Brain microvascular endothelial cell (primary cell): ENCODE results near the gene LDLRAD3.

ENCODE experiments used
- DNase-seq: peaks from one replicate; pipeline ENCODE4 v3.0.0-alpha.2; 2020
- H3K27ac ChIP-seq: fragments of 250-450 bp; sonication (Bioruptor Pico); 2 replicates; pipeline ENCODE4 v1.5.1; 2020; ENCODE audit warnings: mild to moderate bottlenecking, moderate library complexity
- H3K27me3 ChIP-seq: fragments of 250-450 bp; sonication (Bioruptor Pico); replicated peaks from 2 replicates; pipeline ENCODE4 v1.5.1; 2020; ENCODE audit warnings: mild to moderate bottlenecking
- H3K36me3 ChIP-seq: fragments of 250-450 bp; sonication (Bioruptor Pico); replicated peaks from 2 replicates; pipeline ENCODE4 v1.5.1; 2020; ENCODE audit warnings: mild to moderate bottlenecking
- H3K4me3 ChIP-seq: 2 replicates; pipeline ENCODE4 v1.5.1; 2011; ENCODE audit warnings: low read depth, mild to moderate bottlenecking, control low read depth, low read length, moderate library complexity
- in situ Hi-C: cut with HindIII; loops from 2 replicates; pipeline ENCODE4 v1.10.0; 2017; ENCODE audit warnings: low sequenced_read_pairs, low pct_ligation_motif_present
- TF ChIP-seq, protein P1 (sequence below): IDR thresholded peaks from 2 replicates; pipeline ENCODE4 v1.5.1; 2011; ENCODE audit warnings: low read depth, mild to moderate bottlenecking, moderate library complexity, low read length, control low read depth, inconsistent platforms; ENCODE audit errors: missing control alignments

Gene LDLRAD3

DNA sequence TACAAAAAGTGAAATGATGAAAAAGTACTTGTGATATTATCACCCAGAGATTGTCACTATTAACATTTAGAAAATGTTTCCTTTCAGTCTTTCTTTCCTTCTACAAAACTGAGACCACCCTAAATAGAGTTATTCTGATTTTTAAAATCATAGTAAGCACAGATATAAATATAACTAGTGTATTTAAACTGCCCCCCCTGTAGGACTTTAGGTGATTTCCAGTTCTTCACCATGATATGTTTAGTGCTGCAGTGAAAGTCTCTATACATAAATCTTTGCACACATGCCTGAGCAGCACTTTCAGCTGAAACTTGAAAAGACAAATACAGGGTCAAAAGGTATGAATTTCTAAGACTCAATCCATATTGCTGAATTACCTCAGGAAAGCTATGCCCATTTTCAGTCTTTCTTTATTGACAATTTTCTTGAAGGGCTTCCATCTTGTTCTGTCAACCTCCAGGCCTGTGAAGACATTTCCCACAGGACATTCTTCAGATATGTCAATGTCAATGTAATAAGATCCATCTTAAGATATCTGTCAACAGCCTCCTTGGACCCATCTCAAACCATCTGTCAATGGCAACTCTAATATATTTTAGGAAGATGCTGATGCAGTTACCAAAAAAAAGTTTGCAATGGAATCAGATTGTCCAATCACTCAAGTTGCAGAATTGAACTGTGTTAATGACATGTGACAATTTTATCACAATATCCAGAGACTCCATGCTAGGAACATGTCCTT is 30.8 kb upstream of the LDLRAD3 start:
- TF ChIP-seq, protein P1, sequence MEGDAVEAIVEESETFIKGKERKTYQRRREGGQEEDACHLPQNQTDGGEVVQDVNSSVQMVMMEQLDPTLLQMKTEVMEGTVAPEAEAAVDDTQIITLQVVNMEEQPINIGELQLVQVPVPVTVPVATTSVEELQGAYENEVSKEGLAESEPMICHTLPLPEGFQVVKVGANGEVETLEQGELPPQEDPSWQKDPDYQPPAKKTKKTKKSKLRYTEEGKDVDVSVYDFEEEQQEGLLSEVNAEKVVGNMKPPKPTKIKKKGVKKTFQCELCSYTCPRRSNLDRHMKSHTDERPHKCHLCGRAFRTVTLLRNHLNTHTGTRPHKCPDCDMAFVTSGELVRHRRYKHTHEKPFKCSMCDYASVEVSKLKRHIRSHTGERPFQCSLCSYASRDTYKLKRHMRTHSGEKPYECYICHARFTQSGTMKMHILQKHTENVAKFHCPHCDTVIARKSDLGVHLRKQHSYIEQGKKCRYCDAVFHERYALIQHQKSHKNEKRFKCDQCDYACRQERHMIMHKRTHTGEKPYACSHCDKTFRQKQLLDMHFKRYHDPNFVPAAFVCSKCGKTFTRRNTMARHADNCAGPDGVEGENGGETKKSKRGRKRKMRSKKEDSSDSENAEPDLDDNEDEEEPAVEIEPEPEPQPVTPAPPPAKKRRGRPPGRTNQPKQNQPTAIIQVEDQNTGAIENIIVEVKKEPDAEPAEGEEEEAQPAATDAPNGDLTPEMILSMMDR, result no peak
- in situ Hi-C loops, result no loop called here
- no peak for DNase-seq

DNA sequence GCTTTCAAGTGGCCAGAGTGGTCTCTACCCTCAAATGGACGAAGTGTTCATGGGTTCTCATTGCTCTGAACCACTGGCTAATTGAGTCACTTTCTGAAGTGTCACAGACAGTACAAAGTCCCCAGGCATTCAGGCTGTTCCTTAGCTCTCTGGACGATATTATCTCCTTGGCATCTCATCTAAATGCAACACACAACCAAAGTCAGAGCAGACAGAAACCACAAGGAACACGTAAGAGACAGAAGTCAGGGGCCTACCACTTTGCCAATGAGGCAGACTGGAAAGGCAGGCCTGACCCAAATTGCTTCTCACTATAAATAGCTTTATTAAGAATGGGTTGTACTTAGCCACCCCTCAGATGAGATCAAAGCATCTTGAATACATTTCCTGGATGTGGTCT is 29.0 kb upstream of the LDLRAD3 start:
- DNase-seq, result no peak
- TF ChIP-seq, protein P1, result no peak
- H3K27me3 ChIP-seq, result no peaks in the 10 kb centered on the region
- H3K27ac ChIP-seq, result no peak overlapping the region
- H3K4me3 ChIP-seq, result no peak overlapping the region
- no peaks in the 10 kb centered on the region for H3K36me3 ChIP-seq
- in situ Hi-C loops, result no loop called here

More for the DNA sequence above, 30.8 kb upstream of the LDLRAD3 start:
- Histone ChIP-seq H3K27ac (no peak overlapping the region), H3K36me3 (no peaks in the 10 kb centered on the region), H3K4me3 (no peak overlapping the region), H3K27me3 (no peaks in the 10 kb centered on the region)

DNA sequence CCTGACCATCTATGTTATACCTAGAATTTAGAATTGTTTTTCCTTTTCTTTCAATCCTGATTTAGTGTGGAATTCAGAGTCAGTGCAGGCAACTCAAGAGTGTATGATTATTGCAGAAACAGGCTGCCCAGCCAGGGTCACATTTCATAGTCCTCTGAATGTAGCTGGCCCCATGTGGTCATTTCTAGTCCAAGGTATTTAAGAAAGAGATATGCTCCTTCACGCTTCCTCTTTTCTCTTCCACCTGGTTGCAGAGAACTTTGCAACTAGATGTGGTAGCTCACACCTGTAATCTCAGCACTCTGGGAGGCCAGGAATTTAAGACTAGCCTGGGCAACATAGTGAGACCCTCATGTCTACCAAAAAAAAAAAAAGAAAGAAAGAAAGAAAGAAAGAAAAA is 27.6 kb upstream of the LDLRAD3 start:
- TF ChIP-seq, protein P1, result no peak
- Histone ChIP-seq H3K4me3 (no peak overlapping the region), H3K27ac (no peak overlapping the region), H3K36me3 (no peaks in the 10 kb centered on the region), H3K27me3 (no peaks in the 10 kb centered on the region)
- in situ Hi-C loops, result no loop called here
- DNase-seq, result no peak

DNA sequence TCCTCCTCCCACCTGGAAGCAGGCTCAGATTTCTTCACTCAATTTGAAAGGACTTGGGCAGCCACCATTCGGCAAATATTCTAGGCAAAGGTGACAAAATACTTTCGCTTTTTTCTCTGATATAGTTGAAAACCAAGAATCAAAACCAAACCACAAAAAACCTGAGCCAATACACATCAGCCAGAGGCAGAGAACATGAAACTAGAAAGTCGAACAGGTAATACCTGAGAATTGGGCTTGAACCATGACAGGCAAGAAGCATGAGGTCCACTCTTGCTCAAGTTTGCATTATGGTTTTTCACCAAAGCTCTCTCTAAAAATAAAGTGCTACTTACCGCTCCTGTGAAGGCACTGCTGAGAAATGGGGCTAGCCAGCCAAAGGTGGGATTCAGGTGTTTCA is 26.2 kb upstream of the LDLRAD3 start:
- Histone ChIP-seq H3K36me3 (no peaks in the 10 kb centered on the region), H3K4me3 (no peak overlapping the region), H3K27ac (no peak overlapping the region), H3K27me3 (no peaks in the 10 kb centered on the region)
- in situ Hi-C loops, result no loop called here
- DNase-seq, result no peak
- TF ChIP-seq, protein P1, result no peak

DNA sequence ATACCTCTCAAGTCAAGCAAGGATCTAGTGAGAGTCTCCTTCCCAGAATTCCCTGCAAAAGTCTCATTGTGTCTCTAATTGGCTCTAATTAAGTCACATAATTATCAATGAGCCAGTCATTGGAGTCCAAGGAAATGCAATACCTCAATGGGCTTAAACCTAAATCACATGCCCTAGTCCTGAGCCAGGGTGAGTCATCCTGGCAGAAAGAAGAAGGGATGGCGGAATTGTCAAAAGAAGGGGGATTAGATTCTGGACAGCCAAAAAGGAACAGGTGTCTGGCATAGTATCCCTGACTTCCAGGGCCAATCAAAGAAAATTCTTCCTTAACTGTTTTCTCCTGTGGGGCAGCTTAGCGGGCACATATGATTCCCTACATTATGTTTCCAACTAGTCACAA is 25.1 kb upstream of the LDLRAD3 start:
- H3K27me3 ChIP-seq, result no peaks in the 10 kb centered on the region
- H3K36me3 ChIP-seq, result no peaks in the 10 kb centered on the region
- no peak overlapping the region for H3K4me3 ChIP-seq
- no peak for DNase-seq
- TF ChIP-seq, protein P1, result no peak
- in situ Hi-C loops, result no loop called here
- H3K27ac ChIP-seq, result no peak overlapping the region

DNA sequence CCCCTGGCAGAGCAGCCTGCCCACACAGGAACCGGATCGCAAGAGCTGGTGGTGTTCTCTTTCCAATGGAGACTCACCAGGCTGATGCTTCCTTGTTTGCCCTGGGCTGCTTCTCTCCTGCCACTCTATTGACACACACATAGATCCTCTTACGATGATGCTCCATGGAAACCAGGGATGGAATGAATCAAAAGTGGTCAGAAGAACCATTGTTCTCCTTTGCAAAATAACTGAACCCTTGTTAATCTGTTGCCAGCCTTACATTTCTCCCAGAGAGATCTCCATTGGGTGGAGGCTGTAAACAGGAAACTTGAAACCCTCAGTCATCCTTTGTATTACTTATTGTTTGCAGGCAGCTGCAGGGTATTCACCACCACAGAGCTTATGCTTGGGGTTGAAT is 24.6 kb upstream of the LDLRAD3 start:
- Histone ChIP-seq H3K27ac (no peak overlapping the region), H3K4me3 (no peak overlapping the region)
- no peak for DNase-seq

More for the DNA sequence above, 24.6 kb upstream of the LDLRAD3 start:
- Histone ChIP-seq H3K27me3 (no peaks in the 10 kb centered on the region), H3K36me3 (no peaks in the 10 kb centered on the region)
- TF ChIP-seq, protein P1, result no peak
- in situ Hi-C loops, result no loop called here
